ENCODE measurements around the gene KDF1.

KDF1 gene, protein sequence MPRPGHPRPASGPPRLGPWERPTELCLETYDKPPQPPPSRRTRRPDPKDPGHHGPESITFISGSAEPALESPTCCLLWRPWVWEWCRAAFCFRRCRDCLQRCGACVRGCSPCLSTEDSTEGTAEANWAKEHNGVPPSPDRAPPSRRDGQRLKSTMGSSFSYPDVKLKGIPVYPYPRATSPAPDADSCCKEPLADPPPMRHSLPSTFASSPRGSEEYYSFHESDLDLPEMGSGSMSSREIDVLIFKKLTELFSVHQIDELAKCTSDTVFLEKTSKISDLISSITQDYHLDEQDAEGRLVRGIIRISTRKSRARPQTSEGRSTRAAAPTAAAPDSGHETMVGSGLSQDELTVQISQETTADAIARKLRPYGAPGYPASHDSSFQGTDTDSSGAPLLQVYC

DNA sequence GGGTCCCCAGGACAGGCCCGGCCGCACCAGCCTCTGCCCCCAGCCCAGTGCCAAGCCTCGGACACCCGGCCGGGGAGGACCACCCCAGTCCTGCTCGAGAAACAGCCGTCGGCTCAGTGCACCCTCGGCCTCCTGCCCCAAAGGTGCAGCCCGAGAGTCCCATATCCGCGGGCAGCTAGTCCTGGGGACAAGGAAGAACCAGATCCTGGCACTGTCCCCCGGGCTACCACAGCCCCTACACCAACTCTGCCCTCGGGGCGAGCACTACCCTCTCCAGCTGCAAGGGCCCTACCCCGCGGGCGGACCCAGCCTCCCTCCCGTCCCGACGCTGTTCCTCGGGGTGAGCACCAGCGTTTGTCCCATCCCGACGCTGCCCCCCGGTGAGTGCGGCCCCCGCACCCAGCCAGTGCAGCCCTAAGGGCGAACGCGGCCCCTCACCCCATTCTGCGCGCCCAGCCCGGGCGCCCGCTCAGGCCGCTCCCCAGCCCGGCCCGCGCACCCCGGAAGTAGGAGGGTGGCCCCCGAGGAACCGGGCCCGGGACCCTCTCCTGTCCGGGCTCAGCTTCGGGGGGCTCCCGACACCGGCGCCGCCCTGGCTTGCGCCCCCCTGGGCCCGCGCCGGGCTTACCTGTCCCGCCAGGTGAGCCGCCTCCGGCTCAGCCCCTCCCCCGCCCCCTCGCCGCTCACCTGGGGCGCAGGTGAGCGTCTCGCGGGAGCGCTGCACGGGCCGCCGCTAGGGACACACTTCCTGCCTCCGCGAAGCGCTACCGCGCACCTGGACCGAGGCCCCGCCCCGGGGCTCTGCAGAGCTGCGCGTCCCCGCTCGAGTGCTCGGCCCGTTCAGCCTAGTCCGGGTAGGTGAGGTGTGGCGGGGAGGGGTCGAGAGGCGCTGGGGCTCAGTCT, at the start of gene KDF1:
KDF1 (minus strand) TSS at position 747 of the 903 bp plus-strand sequence. CDS start 8,088 bp downstream, outside the sequence.
- DNase-seq: peak; percentile 47 to 50

DNA sequence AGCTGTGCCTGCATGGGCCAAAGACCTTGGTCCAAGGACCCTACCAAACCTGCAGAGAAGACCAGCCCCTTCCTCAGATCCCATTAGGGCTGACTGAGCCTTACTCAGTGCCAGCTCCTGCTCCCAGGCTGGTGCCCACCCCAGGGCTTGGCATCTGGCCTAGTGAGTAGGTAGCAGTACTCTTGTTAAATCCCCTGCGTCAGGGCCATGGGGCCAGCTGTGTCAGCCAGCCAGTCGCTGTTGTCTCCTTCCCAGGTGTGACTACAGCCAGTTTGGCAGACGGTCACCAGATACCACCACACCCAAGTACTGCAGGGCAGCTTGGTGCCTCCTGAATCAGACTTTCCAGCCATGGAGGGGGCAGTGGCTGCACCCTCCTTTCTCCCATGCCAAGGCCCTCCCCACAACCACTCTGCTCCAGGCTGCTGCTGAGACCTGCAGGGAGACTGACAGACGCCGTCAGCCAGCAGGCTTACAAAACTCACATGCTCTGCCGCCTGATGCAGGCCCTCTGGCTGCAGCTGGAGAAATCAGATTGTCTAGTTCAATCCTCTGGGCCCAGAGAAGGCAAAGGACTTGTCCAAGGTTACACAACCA, 49.4 kb upstream of the KDF1 start:
- no peak for DNase-seq

DNA sequence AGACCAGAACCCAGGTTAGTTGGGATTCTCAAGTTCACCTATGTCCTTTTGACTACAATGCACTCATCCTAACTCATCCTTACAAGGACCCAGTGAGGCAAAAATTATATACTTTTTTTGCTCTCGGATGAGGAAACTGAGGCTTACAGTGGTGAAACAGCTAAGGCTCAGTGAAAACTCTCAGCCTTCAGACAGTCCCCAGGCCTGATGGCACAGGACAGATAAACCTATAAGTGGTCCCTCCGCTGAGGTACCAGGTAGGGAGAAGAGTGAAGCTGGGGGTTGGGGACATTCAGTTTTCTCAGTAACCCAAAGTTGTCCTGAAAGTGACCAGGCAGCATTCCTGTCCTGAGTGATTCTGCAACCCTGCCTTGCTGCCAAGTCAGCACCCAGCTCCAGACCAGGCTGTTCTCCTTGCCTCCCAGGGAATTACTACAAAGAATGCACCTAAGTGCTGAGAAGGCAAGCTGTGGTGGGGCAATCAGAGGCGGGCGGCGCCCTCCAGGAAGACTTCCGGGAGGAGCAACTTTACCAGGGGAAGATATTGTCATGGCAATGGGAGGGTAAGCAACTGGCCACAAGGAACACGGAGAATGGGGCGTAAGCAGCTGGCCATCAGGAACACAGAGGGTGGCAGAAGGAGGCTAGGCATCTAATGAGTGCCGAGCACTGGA, 47.8 kb upstream of the KDF1 start:
- DNase-seq: no peak

DNA sequence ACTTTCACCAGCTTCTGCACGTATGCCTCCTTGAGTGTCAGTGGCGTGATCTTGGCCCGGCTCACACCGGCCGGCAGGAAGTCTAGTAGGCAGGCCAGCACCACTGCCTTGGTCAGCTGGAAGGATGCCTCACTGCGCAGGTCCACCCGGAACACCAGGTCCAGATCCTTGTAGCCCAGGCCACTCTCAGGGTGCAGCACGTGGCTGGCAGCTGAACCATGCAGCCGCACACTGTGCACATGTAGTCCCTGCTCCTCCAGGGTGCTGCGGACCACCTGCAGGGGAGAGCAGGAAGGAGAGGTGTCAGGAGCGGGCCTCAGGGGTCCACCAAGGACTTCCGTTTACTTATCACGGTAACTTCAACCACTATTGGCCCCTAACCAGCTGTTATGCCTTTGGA, 46.4 kb upstream of the KDF1 start:
- DNase-seq: no peak

DNA sequence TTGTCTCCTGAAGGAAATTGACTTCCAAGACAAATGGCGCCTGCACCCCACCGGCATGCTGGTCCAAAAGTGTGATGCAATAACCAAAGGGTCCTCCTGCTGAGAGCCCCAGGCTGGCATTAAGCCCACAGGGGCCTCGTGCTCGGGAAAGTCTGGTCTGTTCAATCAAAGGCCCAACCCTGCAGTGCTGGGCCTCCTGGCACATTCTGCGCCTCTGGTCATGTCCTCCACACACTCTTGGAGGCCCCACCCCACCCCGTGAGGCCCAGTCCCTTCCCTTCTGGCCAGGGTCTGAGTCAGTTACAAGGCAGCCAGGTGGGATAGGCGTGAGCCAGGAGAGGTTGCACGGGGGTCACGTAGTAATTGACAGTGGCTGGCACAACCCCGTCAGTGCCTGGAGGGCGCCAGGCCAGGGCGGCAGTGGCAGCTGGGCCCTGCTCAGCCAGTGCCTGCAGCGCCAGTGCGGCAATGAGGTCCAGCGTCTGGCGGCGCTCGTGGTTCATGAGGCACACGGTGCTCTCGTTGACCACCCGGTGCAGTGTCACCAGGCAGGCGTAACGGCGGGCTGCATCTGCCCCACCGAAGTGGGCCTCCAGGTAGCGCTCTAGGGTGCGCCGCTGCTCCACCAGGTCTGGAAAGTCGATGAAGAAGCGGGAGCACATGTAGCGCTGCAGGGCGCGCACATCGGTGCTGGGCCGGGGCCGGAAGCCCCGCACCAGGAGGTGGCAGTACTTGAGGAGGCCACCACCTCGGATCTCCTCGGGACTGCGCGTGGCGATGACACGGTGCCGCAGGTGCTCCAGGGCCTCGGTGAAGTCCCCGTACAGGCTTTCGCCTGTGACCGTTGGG, 45.6 kb upstream of the KDF1 start:
- no peak for DNase-seq

DNA sequence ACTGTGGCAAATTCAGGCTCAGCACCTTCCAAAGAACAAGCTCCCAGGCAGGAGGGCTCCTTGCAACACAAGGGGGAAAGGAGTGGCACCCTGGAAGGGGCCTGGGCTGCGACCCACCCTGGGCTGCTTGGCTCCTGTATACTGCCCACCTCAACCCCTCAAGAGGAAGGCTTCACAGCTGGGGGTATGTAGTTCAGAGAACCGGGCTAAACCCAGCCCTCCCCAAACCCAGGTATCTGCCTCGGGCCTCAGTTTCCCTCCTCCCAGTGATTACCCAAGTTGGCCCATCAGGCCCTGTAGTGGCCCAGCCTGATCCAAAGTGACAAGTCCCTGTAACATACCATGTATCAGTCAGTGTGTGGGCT, 44.9 kb upstream of the KDF1 start:
- no peak for DNase-seq

DNA sequence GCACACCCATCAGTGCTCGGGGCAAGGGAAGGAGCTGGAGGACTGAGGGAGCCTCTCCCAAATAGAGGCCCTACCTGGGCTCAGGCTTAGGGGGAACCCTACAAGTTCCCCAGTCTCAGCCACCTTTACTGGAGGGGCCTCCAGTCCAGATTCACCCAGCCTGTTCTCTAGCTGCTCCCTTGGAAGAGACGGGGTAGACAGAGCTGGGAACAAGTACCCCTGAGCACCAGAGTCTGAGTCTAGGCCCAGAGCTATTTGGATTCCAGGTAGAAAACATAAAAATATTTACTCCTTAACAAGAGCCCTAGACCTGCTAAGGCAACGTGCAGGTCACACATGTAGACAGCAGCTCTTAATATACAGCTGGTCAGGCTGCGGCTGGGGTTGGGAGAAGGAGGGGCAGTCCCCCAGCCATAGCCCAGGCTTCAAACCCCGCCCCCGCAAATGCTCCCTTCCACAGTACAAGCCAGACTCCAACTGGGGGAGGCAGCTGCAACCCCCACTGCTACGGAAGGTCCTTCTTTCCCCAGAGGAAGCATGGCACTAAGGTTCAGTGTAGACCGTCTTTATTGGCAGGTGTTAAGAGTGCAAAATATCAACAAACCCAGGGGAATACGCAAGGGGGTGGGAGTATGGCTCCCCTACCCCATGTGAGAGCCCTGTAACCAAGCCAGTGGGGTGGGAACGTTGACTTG, 44.4 kb upstream of the KDF1 start:
- no peak for DNase-seq

DNA sequence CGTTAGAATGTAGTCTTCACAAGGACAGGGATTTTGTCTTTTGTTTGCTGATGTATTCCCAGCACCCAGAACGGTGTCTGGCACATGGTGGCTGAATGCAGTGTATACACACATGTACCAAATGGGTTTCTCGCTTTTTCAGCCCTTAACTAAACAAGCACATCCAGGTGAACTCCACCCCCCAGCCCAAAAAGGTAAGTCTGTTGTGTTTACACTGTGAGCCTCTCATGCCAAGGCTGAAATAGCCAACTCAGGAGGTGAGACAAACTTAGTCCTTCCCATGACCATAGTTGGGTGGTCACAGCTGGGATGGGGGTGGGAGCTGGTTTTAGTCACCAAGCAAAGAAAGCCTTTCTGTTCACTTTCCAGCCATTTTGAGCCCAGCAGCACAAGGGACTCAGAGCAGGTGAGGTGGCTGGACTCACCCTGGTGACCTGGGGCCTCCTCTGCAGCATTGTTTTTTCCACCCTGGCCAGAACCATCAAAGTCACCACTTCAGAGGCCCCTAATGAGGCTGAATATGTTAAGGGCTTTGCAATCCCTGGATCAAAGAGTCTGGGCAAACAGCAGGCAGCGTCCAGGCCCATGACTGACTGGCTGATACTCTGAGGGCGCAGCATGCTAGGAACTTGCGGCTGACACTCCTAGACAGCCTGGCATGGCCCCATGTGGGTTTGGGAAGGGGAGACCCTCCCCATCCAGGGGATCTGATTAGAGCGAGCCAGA, 43.6 kb upstream of the KDF1 start:
- no peak for DNase-seq

DNA sequence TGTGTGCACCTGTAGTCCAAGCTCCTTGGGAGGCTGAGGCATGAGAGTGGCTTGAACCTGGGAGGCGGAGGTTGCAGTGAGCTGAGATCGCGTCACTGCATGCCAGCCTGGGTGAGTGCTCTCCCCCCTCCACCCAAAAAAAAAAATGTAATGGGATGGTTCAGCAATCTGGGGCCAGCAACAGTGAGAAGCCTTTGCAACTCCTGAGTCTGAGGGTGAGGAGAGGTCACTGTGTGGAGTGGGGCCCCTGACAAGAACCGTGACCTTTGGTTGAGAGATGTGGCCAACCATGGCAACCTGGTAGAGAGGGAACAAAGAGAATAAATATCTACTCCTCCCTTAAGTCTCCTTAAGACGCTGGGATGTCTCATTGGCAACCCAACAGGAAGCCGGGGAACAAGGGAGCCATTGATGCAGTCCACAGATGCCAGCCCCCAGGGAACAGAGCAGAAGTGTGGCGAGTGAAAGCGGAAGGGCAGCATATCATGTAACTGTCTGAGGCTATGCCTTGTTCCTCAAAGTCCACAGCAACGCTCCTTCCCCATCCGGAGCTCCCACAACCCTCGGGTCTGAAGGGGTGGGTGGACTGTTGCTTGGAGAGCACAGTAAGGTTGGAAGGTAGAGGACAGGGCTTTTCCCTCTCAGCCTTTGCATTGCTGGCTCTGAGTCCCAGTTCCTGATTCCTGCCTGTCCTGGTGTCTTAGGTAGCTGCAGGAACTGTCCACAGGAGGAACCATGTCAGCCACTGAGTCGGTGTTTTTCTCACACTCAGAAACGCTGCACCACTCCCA, 41.5 kb upstream of the KDF1 start:
- DNase-seq: no peak

DNA sequence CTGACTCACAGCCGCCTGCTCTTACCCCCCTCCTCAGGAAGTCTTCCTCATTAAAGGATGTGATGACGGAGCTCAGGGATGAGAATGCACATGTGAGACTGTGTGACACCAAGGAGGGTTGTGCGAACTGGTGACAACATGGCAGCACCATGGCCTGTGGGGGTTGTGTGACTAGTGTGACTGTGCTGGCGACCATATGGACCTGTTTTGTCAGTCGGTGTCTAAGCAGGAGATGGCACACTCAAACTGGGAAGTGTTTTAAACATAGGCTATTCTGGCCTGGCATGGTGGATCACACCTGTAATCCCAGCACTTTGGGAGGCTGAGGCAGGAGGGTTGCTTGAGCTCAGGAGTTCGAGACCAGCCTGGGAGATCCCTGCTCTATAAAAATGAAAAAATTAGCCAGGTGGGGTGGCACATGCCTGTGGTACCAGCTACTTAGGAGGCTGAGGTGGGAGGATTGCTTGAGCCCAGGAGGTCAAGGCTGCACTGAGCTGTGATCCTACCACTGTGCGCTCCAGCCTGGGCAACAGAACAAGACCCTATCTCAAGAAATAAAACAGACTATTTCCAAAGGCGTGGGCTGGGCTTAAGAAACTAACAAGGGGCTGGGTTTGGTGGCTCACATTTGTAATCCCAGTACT, 40.7 kb upstream of the KDF1 start:
- DNase-seq: no peak

DNA sequence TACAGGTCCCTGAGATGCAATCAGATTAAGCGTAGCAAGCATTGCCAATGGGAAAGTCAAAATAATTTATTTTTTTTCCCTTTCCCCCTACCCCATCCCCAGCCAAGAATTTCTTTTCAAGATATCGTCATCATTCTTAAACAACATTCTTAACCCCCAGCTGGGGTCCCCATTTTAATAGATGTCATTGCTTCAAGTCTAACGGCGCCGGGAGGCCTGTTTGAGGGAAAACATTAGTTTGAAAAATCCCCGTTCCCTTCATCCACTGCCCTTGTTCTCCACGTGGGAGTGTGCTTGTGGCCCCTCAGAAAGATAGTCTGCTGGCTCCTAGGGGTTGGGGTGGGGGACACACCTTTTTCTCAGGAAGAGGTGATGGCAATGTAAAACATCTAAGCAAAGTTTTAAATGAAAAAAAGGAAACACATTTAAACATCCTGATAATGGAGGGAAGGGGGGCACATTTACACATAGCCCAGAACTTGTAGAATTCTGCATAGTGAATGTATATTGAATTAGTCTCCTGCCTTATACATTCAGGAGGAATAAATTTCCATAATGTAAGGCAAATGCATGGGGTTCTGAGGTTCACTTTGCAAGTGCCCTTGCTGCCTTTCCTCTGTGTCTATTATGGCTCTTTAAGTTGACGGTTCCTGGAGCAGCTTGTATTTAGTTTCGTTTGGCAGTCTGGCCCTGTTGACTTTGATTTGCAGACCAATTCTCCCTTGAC, 40.0 kb upstream of the KDF1 start:
- DNase-seq: no peak

DNA sequence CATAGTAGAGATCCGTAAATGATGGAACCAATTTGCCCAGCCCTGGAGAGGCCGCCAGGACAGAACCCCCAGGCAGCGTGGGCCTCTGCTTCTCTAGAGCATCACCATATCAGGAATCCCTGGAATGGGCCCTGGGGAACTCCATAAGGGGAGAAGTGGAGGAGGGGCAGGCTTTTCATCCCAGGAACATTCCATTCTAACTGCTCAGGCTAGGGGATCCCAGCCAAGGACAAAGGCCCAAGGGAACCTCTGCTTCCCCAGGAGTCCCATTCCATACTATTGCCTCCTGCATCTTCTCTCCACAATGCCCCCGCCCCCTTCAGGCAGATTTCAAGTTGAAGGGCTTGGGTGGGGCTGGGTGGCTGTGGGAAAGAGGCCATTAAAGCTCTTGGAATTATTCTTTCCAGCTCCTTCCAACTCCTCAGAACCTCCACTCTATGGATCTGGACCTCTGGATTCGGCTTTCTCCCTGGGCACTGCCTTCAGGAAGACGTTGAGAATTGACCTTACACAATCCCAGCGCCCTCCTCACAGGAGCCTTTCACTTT, 39.2 kb upstream of the KDF1 start:
- DNase-seq: no peak

DNA sequence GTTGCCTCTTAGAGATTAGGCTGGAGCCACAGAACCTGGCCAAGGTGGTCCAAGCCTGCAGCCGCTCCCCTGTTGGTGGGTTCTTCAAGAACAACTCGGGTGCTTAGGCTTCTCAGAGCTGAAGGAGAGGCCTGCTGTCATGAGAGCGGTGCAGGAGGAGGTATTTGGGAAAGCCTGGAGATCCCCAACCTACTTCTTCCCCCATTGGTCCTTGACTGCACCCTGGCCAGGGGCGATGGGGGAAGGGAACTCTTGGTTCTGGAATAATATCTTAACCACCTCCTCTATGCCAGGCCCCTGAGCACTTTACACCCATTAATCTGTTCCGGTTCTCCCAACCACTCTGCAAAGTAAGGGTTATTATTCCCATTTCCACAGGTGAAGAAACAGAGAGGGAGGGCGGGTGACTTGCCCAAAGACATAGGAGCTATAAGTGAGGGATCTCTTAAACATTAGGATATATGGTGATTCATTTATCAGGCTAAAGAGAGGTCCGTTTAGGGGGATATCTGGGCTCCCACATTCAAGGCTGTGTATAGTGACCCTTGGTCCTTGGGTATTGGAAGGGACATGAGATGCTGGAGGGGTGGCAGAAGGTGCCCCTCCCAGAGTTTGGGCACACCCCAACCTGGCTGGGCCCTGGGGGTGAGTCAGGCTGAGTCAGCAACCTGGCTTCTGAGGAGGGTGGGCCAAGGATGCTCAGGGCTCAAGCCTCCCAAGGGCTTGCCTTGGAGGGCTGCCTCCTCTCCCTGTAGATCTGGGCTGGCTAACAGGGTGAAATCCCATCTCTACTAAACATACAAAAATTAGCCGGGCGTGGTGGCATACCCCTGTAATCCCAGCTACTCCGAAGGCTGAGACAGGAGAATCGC, 38.4 kb upstream of the KDF1 start:
- DNase-seq: no peak

DNA sequence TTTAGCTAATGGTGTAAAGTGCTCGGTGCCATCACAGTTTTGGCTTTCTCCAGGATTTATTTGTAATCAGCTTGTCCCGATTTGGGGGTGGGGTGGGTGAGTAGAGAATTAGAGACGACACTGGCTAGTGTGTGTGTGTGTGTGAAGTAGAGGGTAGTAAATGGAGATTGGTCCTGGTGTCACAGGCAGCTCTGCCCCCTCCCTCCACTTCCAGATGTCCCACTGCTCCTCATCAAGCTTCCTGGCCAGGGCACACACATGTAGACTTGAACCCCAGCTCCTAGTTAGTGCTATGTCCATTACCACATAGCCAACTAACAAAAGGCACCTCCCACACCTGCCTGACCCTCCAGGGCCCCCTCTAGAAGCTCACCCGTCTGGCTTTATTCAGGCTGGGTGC, 36.4 kb upstream of the KDF1 start:
- DNase-seq: no peak

DNA sequence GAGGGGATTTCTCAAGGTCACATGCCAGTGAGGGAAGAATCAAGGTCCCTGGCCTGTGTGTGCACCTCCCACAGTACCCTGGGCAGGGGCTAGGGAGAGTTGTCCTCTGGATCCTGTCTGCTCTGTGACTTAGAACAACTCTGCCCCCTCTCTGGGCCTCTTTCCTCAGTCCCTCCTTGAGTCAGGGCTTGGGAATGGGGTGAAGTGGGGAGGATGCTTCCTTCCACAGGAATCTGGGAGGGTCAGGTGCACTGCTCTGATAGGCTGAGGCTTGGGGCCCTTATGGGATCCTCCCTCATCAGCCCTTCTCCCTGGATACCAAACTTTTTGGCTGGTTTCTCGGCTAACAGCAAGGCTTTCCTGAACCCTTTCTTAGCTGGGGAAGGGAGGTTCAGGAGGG, 35.8 kb upstream of the KDF1 start:
- DNase-seq: no peak

DNA sequence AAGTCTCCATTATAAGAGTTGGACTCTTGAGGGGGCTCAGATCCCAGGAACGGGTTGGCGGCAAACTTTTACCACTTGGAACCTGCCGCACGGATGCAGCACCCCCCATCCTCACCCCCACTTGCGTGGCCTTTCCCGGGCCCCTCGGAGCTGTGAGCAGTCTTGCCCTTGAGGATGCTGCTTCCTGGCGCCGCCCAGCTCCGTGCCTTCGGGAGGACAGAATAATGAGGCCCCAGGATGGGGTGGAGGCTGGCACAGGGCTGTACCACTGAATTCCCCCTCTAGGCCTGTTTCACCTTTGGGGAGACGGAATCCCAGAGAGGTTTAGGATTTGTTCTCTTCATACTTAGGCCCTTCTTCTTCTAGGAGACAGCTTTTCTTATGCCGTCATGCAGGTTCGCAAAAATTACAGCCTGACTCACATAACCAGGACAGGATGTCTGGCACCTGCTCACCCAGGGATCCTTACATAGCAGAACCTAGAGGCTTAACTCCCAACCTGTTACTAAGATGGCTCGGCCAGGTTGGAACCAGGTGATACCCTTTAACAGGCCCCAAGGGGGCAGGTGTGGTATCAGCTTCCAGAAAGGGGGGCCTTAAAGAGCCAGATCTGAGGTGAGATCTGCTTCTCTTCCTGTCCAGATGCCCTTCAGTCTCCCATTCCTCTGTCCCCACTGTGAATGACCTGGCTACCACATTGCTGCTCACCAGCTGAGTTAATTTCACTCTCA, 34.7 kb upstream of the KDF1 start:
- DNase-seq: no peak
